GM23338 (cell line): ENCODE data around the gene MTFR1L. TPM values are rescaled to one million over a fixed set of nuclear protein-coding genes. Genes with fewer than 3 reads are reported as not detected.

ENCODE experiments used
- ATAC-seq: fragments of 200-7000 bp; cut with Tn5 transposase; 3 replicates; pipeline ENCODE4 v1.9.1; 2020
- DNase-seq: peaks from one replicate; pipeline ENCODE4 v3.0.0-alpha.2; 2015; ENCODE audit warnings: low spot score
- H2AFZ ChIP-seq: fragments of 200-600 bp; sonication (generic); 2 replicates; pipeline ENCODE4 v1.8.0; 2016; ENCODE audit warnings: antibody characterized with exemption, mild to moderate bottlenecking, moderate library complexity
- H3F3A ChIP-seq: fragments of 200-600 bp; sonication (generic); replicated peaks from 2 replicates; pipeline ENCODE4 v1.8.0; 2017; ENCODE audit warnings: antibody characterized with exemption, mixed run types, low read depth
- H3K27ac ChIP-seq: fragments of 200-600 bp; sonication (generic); 2 replicates; pipeline ENCODE4 v1.6.1; 2016; ENCODE audit warnings: low read depth
- H3K27me3 ChIP-seq: fragments of 200-600 bp; sonication (generic); 2 replicates; pipeline ENCODE4 v1.8.0; 2016; ENCODE audit warnings: mild to moderate bottlenecking, mixed run types, moderate library complexity; ENCODE audit not compliant: insufficient read depth
- H3K36me3 ChIP-seq: fragments of 200-600 bp; sonication (generic); 2 replicates; pipeline ENCODE4 v1.8.0; 2016; ENCODE audit warnings: mild to moderate bottlenecking; ENCODE audit not compliant: insufficient read depth
- H3K4me1 ChIP-seq: fragments of 200-600 bp; sonication (generic); 2 replicates; pipeline ENCODE4 v1.8.0; 2016; ENCODE audit warnings: mild to moderate bottlenecking, moderate library complexity; ENCODE audit not compliant: insufficient read depth
- H3K4me2 ChIP-seq: fragments of 200-600 bp; sonication (generic); 2 replicates; pipeline ENCODE4 v1.7.1; 2017; ENCODE audit warnings: mixed run types
- H3K4me3 ChIP-seq: fragments of 200-600 bp; sonication (generic); 2 replicates; pipeline ENCODE4 v1.6.1; 2016; ENCODE audit warnings: mixed run types
- H3K79me2 ChIP-seq: fragments of 200-600 bp; sonication (generic); replicated peaks from 2 replicates; pipeline ENCODE4 v1.8.0; 2017; ENCODE audit warnings: mild to moderate bottlenecking; ENCODE audit not compliant: insufficient read depth
- H3K9me2 ChIP-seq: fragments of 200-600 bp; sonication (generic); 2 replicates; pipeline ENCODE4 v1.8.0; 2017; ENCODE audit not compliant: insufficient read depth
- H4K20me1 ChIP-seq: fragments of 200-600 bp; sonication (generic); replicated peaks from 2 replicates; pipeline ENCODE4 v1.8.0; 2017; ENCODE audit warnings: mild to moderate bottlenecking; ENCODE audit not compliant: insufficient read depth
- H3K27ac Mint-ChIP-seq: 2 replicates; pipeline ENCODE4 v1.8.0; 2020; ENCODE audit warnings: inconsistent platforms, mild to moderate bottlenecking, moderate library complexity, mixed read lengths
- H3K27me3 Mint-ChIP-seq: 3 replicates; pipeline ENCODE4 v1.8.0; 2022; ENCODE audit warnings: low read depth, mild to moderate bottlenecking, moderate library complexity, mixed read lengths, inconsistent platforms; ENCODE audit not compliant: insufficient read depth, poor library complexity
- H3K36me3 Mint-ChIP-seq: 3 replicates; pipeline ENCODE4 v1.8.0; 2021; ENCODE audit warnings: low read depth, mild to moderate bottlenecking, inconsistent platforms, moderate library complexity, mixed read lengths
- H3K4me1 Mint-ChIP-seq: 3 replicates; pipeline ENCODE4 v1.8.0; 2020; ENCODE audit warnings: mild to moderate bottlenecking, inconsistent platforms, mixed read lengths
- H3K4me3 Mint-ChIP-seq: 3 replicates; pipeline ENCODE4 v1.8.0; 2021; ENCODE audit warnings: moderate library complexity, mild to moderate bottlenecking, inconsistent platforms, mixed read lengths
- H3K9me3 Mint-ChIP-seq: 3 replicates; pipeline ENCODE4 v1.8.0; 2020; ENCODE audit warnings: moderate library complexity, mild to moderate bottlenecking, inconsistent platforms, mixed read lengths
- CREB1 ChIP-seq: fragments of 250-450 bp; sonication (Bioruptor Pico); IDR thresholded peaks from 2 replicates; pipeline ENCODE4 v1.5.0; 2020; ENCODE audit warnings: low read depth, mild to moderate bottlenecking, moderate library complexity
- JUNB ChIP-seq: IDR thresholded peaks from one replicate; pipeline ENCODE4 v1.6.1; 2016; ENCODE audit warnings: antibody characterized with exemption; ENCODE audit not compliant: unreplicated experiment
- NANOG ChIP-seq: IDR thresholded peaks from 2 replicates; pipeline ENCODE4 v1.6.1; 2016; ENCODE audit warnings: antibody characterized with exemption, borderline replicate concordance
- REST ChIP-seq: IDR thresholded peaks from one replicate; pipeline ENCODE4 v1.6.1; 2018; ENCODE audit warnings: antibody characterized with exemption; ENCODE audit not compliant: unreplicated experiment
- ZNF114 ChIP-seq: fragments of 250-450 bp; sonication (Bioruptor Pico); IDR thresholded peaks from 2 replicates; pipeline ENCODE4 v1.5.0; 2020; ENCODE audit warnings: mild to moderate bottlenecking, moderate library complexity
- ZNF331 ChIP-seq: fragments of 250-450 bp; sonication (Bioruptor Pico); IDR thresholded peaks from 2 replicates; pipeline ENCODE4 v1.5.0; 2020; ENCODE audit warnings: low read depth, mild to moderate bottlenecking, moderate library complexity
- ZNF462 ChIP-seq: fragments of 250-450 bp; sonication (Bioruptor Pico); IDR thresholded peaks from 2 replicates; pipeline ENCODE4 v1.5.0; 2020; ENCODE audit warnings: mild to moderate bottlenecking, moderate library complexity
- polyA plus RNA-seq: library from polyadenylated mRNA; unstranded; fragments of >200 nt; fragmentation: Nextera tagmentation; extraction: Ambion mirVana; gene quantifications from 2 replicates; pipeline ENCODE4 v1.2.1, GENCODE V29; 2016
- total RNA-seq: library from RNA; depleted of rRNA; stranded (reverse); fragments of >200 nt; shearing (Covaris generic); gene quantifications from 2 replicates; pipeline ENCODE4 v1.2.3, GENCODE V29; 2014

MTFR1L gene
- total and polyA plus RNA-seq, 2 experiments from 2014 or later, result 14.8 to 22.7 TPM

- Histone ChIP-seq H3K27me3 (no peaks in the 10 kb centered on the region), H3K79me2 (no peaks in the 10 kb centered on the region), H3K4me2 (no peak overlapping the region), H3K4me1 (no peaks in the 10 kb centered on the region), H2AFZ (no peak overlapping the region), H3K9me2 (no peaks in the 10 kb centered on the region), H3K36me3 (no peaks in the 10 kb centered on the region), H3K4me3 (no peak overlapping the region), H3F3A (no peaks in the 10 kb centered on the region), H4K20me1 (no peaks in the 10 kb centered on the region), H3K27ac (no peak overlapping the region)
- Mint-ChIP-seq H3K27me3 (peaks cover 11% of the 10 kb centered on the region), H3K4me1 (peaks cover 26% of the 10 kb centered on the region), H3K36me3 (no peaks in the 10 kb centered on the region), H3K9me3 (no peaks in the 10 kb centered on the region), H3K27ac (no peak overlapping the region), H3K4me3 (no peak overlapping the region)
- ATAC-seq (peak; percentile 77), DNase-seq (peak; percentile 52)
- TF ChIP-seq ZNF462 (no peak), REST (no peak), CREB1 (CRISPR knock-in tag) (no peak), ZNF114 (CRISPR knock-in tag) (no peak), ZNF331 (no peak), NANOG (no peak), JUNB (no peak)
Observed at GRCh38 chr1:25771221-25772114, 48.3 kb upstream of the MTFR1L start.
